DND-41 (cell line): Measurements from ENCODE around the gene C10orf95.
"Not testable (repeated sequence)": the region's sequence is repeated elsewhere in the genome, so short reads cannot be mapped to it uniquely, and the experiment has no call there.

Experiments
- ATAC-seq: fragments of 200-7000 bp; cut with Tn5 transposase; 3 replicates; pipeline ENCODE4 v1.9.1; 2021; ENCODE audit warnings: low read depth; ENCODE audit not compliant: insufficient read depth
- DNase-seq: peaks from one replicate; pipeline ENCODE4 v3.0.0-alpha.2; 2020
- H2AFZ ChIP-seq: 2 replicates; pipeline ENCODE4 v1.6.0; 2012; ENCODE audit warnings: low read depth, low read length
- H3K27ac ChIP-seq: 2 replicates; pipeline ENCODE4 v1.5.1; 2012; ENCODE audit warnings: low read length, inconsistent platforms
- H3K27me3 ChIP-seq: fragments of 200-600 bp; sonication (generic); 2 replicates; pipeline ENCODE4 v1.6.0; 2012; ENCODE audit warnings: low read length, mild to moderate bottlenecking, inconsistent platforms; ENCODE audit not compliant: insufficient read depth, poor library complexity
- H3K36me3 ChIP-seq: 2 replicates; pipeline ENCODE4 v1.5.1; 2012; ENCODE audit warnings: low read length, inconsistent platforms; ENCODE audit not compliant: insufficient read depth
- H3K4me1 ChIP-seq: 2 replicates; pipeline ENCODE4 v1.5.1; 2012; ENCODE audit warnings: mild to moderate bottlenecking, low read length; ENCODE audit not compliant: insufficient read depth
- H3K4me2 ChIP-seq: 2 replicates; pipeline ENCODE4 v1.6.0; 2012; ENCODE audit warnings: mild to moderate bottlenecking, moderate library complexity, low read length, inconsistent platforms; ENCODE audit not compliant: insufficient read depth
- H3K4me3 ChIP-seq, 2 experiments: fragments of 200-600 bp in 1 of 2; shearing (Covaris generic) in 1 of 2; 2 replicates each; pipeline ENCODE4 v1.5.1; 2012 to 2016; ENCODE audit warnings: inconsistent platforms in 2 of 2, low read length in 2 of 2, mild to moderate bottlenecking in 2 of 2, low read depth in 1 of 2, moderate library complexity in 1 of 2
- H3K79me2 ChIP-seq: 2 replicates; pipeline ENCODE4 v1.6.0; 2012; ENCODE audit warnings: low read length, inconsistent platforms; ENCODE audit not compliant: insufficient read depth
- H3K9ac ChIP-seq: 2 replicates; pipeline ENCODE4 v1.6.0; 2012; ENCODE audit warnings: low read depth, mild to moderate bottlenecking, inconsistent platforms, low read length, moderate library complexity
- H3K9me3 ChIP-seq: 2 replicates; pipeline ENCODE4 v1.5.1; 2012; ENCODE audit warnings: low read length, moderate library complexity, mild to moderate bottlenecking, inconsistent platforms; ENCODE audit not compliant: insufficient read depth, severe bottlenecking
- H4K20me1 ChIP-seq: 2 replicates; pipeline ENCODE4 v1.6.0; 2012; ENCODE audit warnings: low read length; ENCODE audit not compliant: insufficient read depth
- CTCF ChIP-seq: IDR thresholded peaks from 2 replicates; pipeline ENCODE4 v1.5.1; 2012; ENCODE audit warnings: borderline replicate concordance, low read length, moderate library complexity, mild to moderate bottlenecking; ENCODE audit not compliant: poor library complexity, severe bottlenecking; ENCODE audit errors: extremely low read depth
- EZH2 ChIP-seq: IDR thresholded peaks from 3 replicates; pipeline ENCODE4 v1.6.1; 2012; ENCODE audit warnings: borderline replicate concordance, low read depth, mild to moderate bottlenecking, moderate library complexity, low read length, inconsistent platforms; ENCODE audit not compliant: severe bottlenecking

Gene C10orf95

GRCh38 chr10:102451105-102451969 is at the start of gene C10orf95:
Gene C10orf95, minus strand, starts transcription at chr10:102451543. Its CDS starts 450 bp downstream, at chr10:102451093.
- no peak for TF ChIP-seq CTCF
- TF ChIP-seq EZH2, result no peak
- H3K9ac ChIP-seq, result peak within 1 kb of the TSS; percentile 97
- no peak; the same call in 2 of the 3 replicates for ATAC-seq
- no peaks in the 10 kb centered on the region for H3K9me3 ChIP-seq
- no peak for DNase-seq
- H3K4me3 ChIP-seq, result peak within 1 kb of the TSS; percentile 72 to 94
- H3K27ac ChIP-seq, result peak within 1 kb of the TSS; percentile 75
- peak within 1 kb of the TSS; percentile 85 for H2AFZ ChIP-seq
- peak within 1 kb of the TSS; percentile 87 for H3K4me2 ChIP-seq
- no peaks in the 10 kb centered on the region for H3K27me3 ChIP-seq
- 0 out of 2 replicates have a peak, but pooled peaks cover 4% of the 10 kb centered on the region for H4K20me1 ChIP-seq
- H3K79me2 ChIP-seq, result peaks cover 19% of the 10 kb centered on the region
- peaks cover 12% of the 10 kb centered on the region for H3K36me3 ChIP-seq
- peaks cover 28% of the 10 kb centered on the region for H3K4me1 ChIP-seq

GRCh38 chr10:102500686-102501085 is 49.3 kb upstream of the C10orf95 start:
- DNase-seq, H2AFZ ChIP-seq, ATAC-seq, H3K9ac ChIP-seq, H3K27ac ChIP-seq, H3K27me3 ChIP-seq, H3K9me3 ChIP-seq: not testable (repeated sequence)
- peaks cover 83% of the 10 kb centered on the region for H3K79me2 ChIP-seq
- peak overlapping the region; percentile 94 for H3K4me2 ChIP-seq
- peaks cover 65% of the 10 kb centered on the region for H4K20me1 ChIP-seq
- H3K4me3 ChIP-seq, result peak overlapping the region in 1 of 2 experiments; percentile 76; a peak in 2 of 4 replicates
- H3K36me3 ChIP-seq, result peaks cover 31% of the 10 kb centered on the region; the same call in 1 of the 2 replicates
- H3K4me1 ChIP-seq, result peaks cover 41% of the 10 kb centered on the region

- no peak overlapping the region for H3K27ac ChIP-seq
- peaks cover 27% of the 10 kb centered on the region; the same call in 1 of the 2 replicates for H3K36me3 ChIP-seq
- no peak overlapping the region for H2AFZ ChIP-seq
- peak overlapping the region; percentile 12; the same call in 1 of the 2 replicates for H3K4me2 ChIP-seq
- peaks cover 65% of the 10 kb centered on the region for H4K20me1 ChIP-seq
- H3K9ac ChIP-seq, result 0 out of 2 replicates have a peak overlapping the region, but pooled peaks have one; percentile 14
- H3K4me1 ChIP-seq, result peaks cover 28% of the 10 kb centered on the region
- H3K27me3 ChIP-seq, result no peaks in the 10 kb centered on the region
- peaks cover 83% of the 10 kb centered on the region for H3K79me2 ChIP-seq
- no peak for TF ChIP-seq EZH2
- TF ChIP-seq CTCF, result no peak
- DNase-seq (no peak), ATAC-seq (no peak)
- no peaks in the 10 kb centered on the region for H3K9me3 ChIP-seq
- no peak overlapping the region for H3K4me3 ChIP-seq
Observed at GRCh38 chr10:102499356-102499755, 48.0 kb upstream of the C10orf95 start.

GRCh38 chr10:102497545-102497944 is 46.2 kb upstream of the C10orf95 start:
- no peaks in the 10 kb centered on the region for H3K9me3 ChIP-seq
- ATAC-seq (no peak), DNase-seq (no peak)
- no peak overlapping the region for H3K4me2 ChIP-seq
- H3K4me3 ChIP-seq, result no peak overlapping the region
- peaks cover 80% of the 10 kb centered on the region for H4K20me1 ChIP-seq
- H3K36me3 ChIP-seq, result peaks cover 41% of the 10 kb centered on the region
- peaks cover 19% of the 10 kb centered on the region for H3K4me1 ChIP-seq
- H2AFZ ChIP-seq, result no peak overlapping the region
- no peak overlapping the region for H3K27ac ChIP-seq
- H3K9ac ChIP-seq, result no peak overlapping the region
- H3K79me2 ChIP-seq, result peaks cover 96% of the 10 kb centered on the region
- TF ChIP-seq CTCF, result no peak
- no peak for TF ChIP-seq EZH2
- H3K27me3 ChIP-seq, result no peaks in the 10 kb centered on the region
